ENCODE measurements around the gene UBE2D4.
A peak's percentile ranks its signal among the peaks of the same experiment; 100 is the strongest.

The UBE2D4 gene

GRCh38 chr7:43943417-43944187 lies 17.4 kb downstream of the UBE2D4 start:
- TF ChIP-seq CTCF (IDR thresholded peaks at IDR 0.05; ENCODE audit: low read depth, low read length, missing control alignments), result no peak
- DNase-seq (ENCODE audit: extremely low read depth, low read depth), result no peak

DNA sequence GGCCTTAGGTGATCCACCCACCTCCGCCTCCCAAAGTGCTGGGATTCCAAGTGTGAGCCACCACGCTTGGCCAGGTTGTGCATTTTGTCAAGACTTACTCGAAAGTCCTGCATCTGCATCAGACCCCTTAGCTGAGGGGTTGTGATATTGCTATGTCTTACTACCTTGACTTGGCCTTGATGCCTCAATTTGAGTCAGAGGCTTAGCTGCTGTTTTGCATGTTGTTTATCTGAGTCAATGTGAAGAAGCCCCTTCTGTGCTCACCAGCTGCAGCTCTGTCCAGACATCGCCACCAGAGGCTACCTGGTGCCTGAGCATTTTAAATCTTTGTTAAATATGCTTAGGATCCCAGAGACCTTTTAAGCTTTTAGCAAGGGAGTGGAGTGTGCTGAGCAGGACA lies 18.1 kb downstream of the UBE2D4 start:
- TF ChIP-seq CTCF (IDR thresholded peaks at IDR 0.05; ENCODE audit: low read depth, low read length, missing control alignments), result no peak
- no peak for DNase-seq (ENCODE audit: extremely low read depth, low read depth)
- no peak overlapping the region for H3K4me3 ChIP-seq (replicated peaks; ENCODE audit: low read depth, low read length)

More at GRCh38 chr7:43943417-43944187, 17.4 kb downstream of the UBE2D4 start:
- no peak overlapping the region for H3K4me3 ChIP-seq (replicated peaks; ENCODE audit: low read depth, low read length)

GRCh38 chr7:43952028-43952427 lies 25.8 kb downstream of the UBE2D4 start:
- no peak overlapping the region for H3K4me3 ChIP-seq (replicated peaks; ENCODE audit: low read depth, low read length)
- no peak for TF ChIP-seq CTCF (IDR thresholded peaks at IDR 0.05; ENCODE audit: low read depth, low read length, missing control alignments)
- DNase-seq (ENCODE audit: extremely low read depth, low read depth), result no peak

GRCh38 chr7:43953071-43953470 lies 26.8 kb downstream of the UBE2D4 start:
- DNase-seq (ENCODE audit: extremely low read depth, low read depth), result no peak
- H3K4me3 ChIP-seq (replicated peaks; ENCODE audit: low read depth, low read length), result no peak overlapping the region
- no peak for TF ChIP-seq CTCF (IDR thresholded peaks at IDR 0.05; ENCODE audit: low read depth, low read length, missing control alignments)

DNA sequence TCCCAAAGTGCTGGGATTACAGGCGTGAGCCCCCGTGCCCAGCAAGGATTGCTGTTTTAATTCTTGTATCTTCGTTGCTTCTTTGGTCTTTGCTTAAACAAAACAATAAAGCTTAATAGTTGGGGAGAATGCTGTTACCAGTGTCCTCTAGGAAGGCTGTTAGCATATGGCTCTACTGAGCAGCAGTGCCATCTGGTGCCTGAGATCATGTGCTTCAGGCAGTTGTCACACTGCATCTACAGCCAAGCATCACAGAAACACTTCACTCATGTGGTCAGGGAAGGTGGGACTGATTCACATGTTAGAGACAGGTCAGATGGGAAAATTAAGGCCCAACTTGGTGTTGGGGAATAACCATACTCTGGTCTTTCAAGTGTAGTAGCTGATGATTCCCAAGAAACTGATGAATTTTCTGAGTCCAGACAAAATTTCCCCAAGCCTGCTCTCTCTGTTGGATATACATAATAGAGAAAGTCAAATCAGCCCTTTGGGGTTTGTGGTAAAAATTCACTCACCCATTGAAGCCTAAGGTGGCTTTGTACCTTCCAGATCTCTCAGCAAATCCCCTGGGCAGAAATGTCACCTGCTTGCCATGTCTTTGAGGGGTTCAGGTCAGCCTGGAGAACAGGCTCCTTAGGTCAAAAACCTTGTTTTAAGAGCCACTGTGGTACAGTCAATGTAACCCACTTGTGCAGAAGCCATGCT lies 28.4 kb downstream of the UBE2D4 start:
- DNase-seq (ENCODE audit: extremely low read depth, low read depth), result peak; percentile 37
- peak; percentile 59 for TF ChIP-seq CTCF (IDR thresholded peaks at IDR 0.05; ENCODE audit: low read depth, low read length, missing control alignments)
- H3K4me3 ChIP-seq (replicated peaks; ENCODE audit: low read depth, low read length), result no peak overlapping the region

DNA sequence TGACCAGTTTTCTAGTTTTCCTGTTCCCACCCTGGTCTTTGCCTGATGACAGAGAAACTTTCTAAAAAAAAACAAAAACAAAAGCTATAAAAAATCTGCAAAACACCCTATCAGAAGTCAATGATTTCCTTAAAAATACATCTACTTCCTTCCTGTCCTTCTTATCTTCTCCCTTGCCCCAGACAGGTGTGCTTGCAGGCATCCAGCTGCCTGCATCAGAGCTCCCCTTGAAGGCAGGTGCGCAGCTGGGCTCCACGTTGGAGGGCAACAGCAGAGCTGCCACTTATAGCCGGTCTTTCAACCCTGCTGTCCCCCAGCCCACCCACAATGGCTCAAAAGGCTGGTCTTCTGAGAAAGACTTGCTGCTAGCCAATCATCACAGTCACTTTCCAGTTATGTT lies 29.8 kb downstream of the UBE2D4 start:
- H3K4me3 ChIP-seq (replicated peaks; ENCODE audit: low read depth, low read length), result no peak overlapping the region
- no peak for TF ChIP-seq CTCF (IDR thresholded peaks at IDR 0.05; ENCODE audit: low read depth, low read length, missing control alignments)
- no peak for DNase-seq (ENCODE audit: extremely low read depth, low read depth)
